GM19025 (cell line): ENCODE results near the gene EHBP1L1.

Source experiments
- ATAC-seq: cut with Tn5 transposase; IDR thresholded peaks from one replicate; pipeline ENCODE4 v1.9.1; 2021; ENCODE audit warnings: mild to moderate bottlenecking, low read depth, moderate library complexity; ENCODE audit not compliant: unreplicated experiment

The EHBP1L1 gene

GRCh38 chr11:65575568-65576231 lies at the start of gene EHBP1L1:
TSS of gene EHBP1L1 (plus strand) at chr11:65576053. CDS start at chr11:65576303, 250 bp downstream.
- peak; percentile 26 for ATAC-seq

GRCh38 chr11:65526744-65527143 lies 49.1 kb upstream of the EHBP1L1 start:
- no peak for ATAC-seq

- no peak for ATAC-seq
These were observed 47.0 kb upstream of the EHBP1L1 start for GRCh38 chr11:65528819-65529350.

GRCh38 chr11:65529475-65530156 lies 46.2 kb upstream of the EHBP1L1 start:
- ATAC-seq: no peak

- no peak for ATAC-seq
These were observed 45.7 kb upstream of the EHBP1L1 start for GRCh38 chr11:65530157-65530496.

- no peak for ATAC-seq
These were observed 43.3 kb upstream of the EHBP1L1 start for GRCh38 chr11:65532388-65533064.

GRCh38 chr11:65535102-65535501 lies 40.8 kb upstream of the EHBP1L1 start:
- ATAC-seq: no peak

GRCh38 chr11:65536412-65537295 lies 39.2 kb upstream of the EHBP1L1 start:
- no peak for ATAC-seq

GRCh38 chr11:65537296-65537597 lies 38.6 kb upstream of the EHBP1L1 start:
- no peak for ATAC-seq

GRCh38 chr11:65537620-65538231 lies 38.1 kb upstream of the EHBP1L1 start:
- no peak for ATAC-seq

- ATAC-seq: no peak
These were observed 37.5 kb upstream of the EHBP1L1 start for GRCh38 chr11:65538232-65538914.

- no peak for ATAC-seq
These were observed 36.7 kb upstream of the EHBP1L1 start for GRCh38 chr11:65538915-65539743.

GRCh38 chr11:65539744-65540289 lies 36.0 kb upstream of the EHBP1L1 start:
- peak; percentile 61 for ATAC-seq

- peak; percentile 62 for ATAC-seq
These were observed 35.4 kb upstream of the EHBP1L1 start for GRCh38 chr11:65540290-65541092.

GRCh38 chr11:65541093-65541982 lies 34.5 kb upstream of the EHBP1L1 start:
- ATAC-seq: no peak

GRCh38 chr11:65542738-65543390 lies 33.0 kb upstream of the EHBP1L1 start:
- ATAC-seq: no peak
